Omental fat pad (tissue), 4 donors: ENCODE data around the gene PHF20. TPM values are rescaled to one million over a fixed set of nuclear protein-coding genes. Genes with fewer than 3 reads are reported as not detected.

Source experiments
- ATAC-seq: fragments of 150-250 bp; one replicate; pipeline ENCODE4 v1.9.1; 2016; ENCODE audit warnings: mild to moderate bottlenecking, moderate library complexity; ENCODE audit not compliant: low FRiP score
- DNase-seq: peaks from one replicate; pipeline ENCODE4 v3.0.0-alpha.2; 2019; ENCODE audit warnings: low spot score
- total RNA-seq, 4 donors: library from RNA; depleted of rRNA; stranded (reverse); fragments of >200 nt; gene quantifications; one replicate each; pipeline ENCODE4 v1.1.0, GENCODE V29; 2016
- TF ChIP-seq, protein P1 (sequence below), 3 donors: fragments of 450-650 bp; IDR thresholded peaks; one replicate each; pipeline ENCODE4 v1.5.1; 2016 to 2017; ENCODE audit warnings: antibody characterized with exemption in 3 of 3, mild to moderate bottlenecking in 3 of 3, moderate library complexity in 2 of 3

The PHF20 gene
- total RNA-seq, 4 donors from 2014 or later: 51.0 to 71.7 (median 54.8) TPM

DNA sequence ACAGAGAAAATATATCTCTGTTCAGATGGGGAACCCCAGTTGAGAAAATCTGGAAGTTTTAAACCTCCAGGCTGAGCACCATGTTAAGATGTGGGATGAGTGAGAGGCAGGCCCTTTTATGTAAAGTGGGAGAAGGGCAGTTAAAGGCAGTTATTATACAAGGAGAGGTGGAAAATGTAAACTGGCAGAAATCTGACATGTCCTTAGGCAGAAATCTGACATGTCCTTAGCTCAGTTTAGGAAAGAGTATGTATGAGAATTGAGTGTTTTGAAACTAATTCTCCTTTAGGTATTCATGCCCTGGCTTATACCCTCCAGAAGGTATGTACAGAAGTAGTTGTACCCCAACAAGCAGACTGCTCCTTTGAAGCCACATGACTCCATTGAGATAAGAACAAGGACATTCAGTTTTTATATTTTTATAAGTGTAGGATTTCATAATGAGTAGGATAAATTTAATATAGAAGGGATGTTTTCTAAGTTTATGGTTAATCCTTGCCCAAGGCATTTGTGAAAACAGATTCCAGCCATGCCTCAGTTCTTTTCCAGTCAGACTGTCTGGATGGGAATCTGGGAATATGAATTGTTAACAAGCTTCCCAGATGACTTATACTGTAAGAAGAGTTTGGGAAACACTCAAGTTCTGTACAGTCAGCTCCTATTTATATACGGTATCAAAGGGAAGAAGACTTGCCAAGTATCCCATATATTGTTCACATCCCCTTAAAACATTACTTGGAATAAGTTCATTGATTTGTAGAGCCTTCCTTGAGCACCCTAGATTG, 94.8 kb downstream of the PHF20 start:
- no peak for ATAC-seq
- DNase-seq: no peak
- TF ChIP-seq, protein P1, sequence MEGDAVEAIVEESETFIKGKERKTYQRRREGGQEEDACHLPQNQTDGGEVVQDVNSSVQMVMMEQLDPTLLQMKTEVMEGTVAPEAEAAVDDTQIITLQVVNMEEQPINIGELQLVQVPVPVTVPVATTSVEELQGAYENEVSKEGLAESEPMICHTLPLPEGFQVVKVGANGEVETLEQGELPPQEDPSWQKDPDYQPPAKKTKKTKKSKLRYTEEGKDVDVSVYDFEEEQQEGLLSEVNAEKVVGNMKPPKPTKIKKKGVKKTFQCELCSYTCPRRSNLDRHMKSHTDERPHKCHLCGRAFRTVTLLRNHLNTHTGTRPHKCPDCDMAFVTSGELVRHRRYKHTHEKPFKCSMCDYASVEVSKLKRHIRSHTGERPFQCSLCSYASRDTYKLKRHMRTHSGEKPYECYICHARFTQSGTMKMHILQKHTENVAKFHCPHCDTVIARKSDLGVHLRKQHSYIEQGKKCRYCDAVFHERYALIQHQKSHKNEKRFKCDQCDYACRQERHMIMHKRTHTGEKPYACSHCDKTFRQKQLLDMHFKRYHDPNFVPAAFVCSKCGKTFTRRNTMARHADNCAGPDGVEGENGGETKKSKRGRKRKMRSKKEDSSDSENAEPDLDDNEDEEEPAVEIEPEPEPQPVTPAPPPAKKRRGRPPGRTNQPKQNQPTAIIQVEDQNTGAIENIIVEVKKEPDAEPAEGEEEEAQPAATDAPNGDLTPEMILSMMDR (IDR thresholded peaks at IDR 0.05): no peak

- ATAC-seq (no peak), DNase-seq (no peak)
- TF ChIP-seq, protein P1 (IDR thresholded peaks at IDR 0.05): no peak
Observed at GRCh38 chr20:35870541-35871258, 98.9 kb downstream of the PHF20 start.

- ATAC-seq (peak; percentile 63), DNase-seq (no peak)
- TF ChIP-seq, protein P1 (IDR thresholded peaks at IDR 0.05): no peak
Observed at GRCh38 chr20:35871259-35871771, 99.5 kb downstream of the PHF20 start.

GRCh38 chr20:35876033-35876320, 104.2 kb downstream of the PHF20 start:
- DNase-seq (no peak), ATAC-seq (no peak)
- TF ChIP-seq, protein P1 (IDR thresholded peaks at IDR 0.05): no peak

DNA sequence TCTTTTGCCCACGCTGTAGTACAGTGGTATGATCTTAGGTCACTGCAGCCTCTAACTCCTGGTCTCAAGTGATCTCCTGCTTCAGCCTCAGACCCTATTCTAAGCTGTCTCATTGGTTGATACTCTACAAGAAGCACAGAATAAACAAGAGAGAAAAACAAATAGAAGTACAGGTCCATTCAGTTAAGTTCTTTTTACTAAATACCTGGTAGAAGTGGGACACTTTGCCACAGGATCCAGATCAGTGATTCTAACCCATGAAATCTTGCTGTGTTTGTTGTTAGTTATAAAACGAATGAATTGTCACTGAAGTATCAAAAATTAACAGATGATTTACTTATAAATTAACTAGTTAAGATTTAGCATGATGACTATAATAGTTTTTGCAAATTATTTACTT, 105.8 kb downstream of the PHF20 start:
- DNase-seq: no peak
- TF ChIP-seq, protein P1 (IDR thresholded peaks at IDR 0.05): no peak
- no peak for ATAC-seq

GRCh38 chr20:35878113-35878625, 106.4 kb downstream of the PHF20 start:
- DNase-seq: no peak
- ATAC-seq: no peak
- TF ChIP-seq, protein P1 (IDR thresholded peaks at IDR 0.05): no peak
